Stimulated activated naive B cell treated with anti-CD40 and anti-IgM and Interleukin-4, amounts not matched to agents 10 μg/mL and 1 μg/mL and 100 μg/mL, for 72 hours (primary cell): ENCODE data around the gene ARSD.
"Not testable (repeated sequence)": the region's sequence is repeated elsewhere in the genome, so short reads cannot be mapped to it uniquely, and the experiment has no call there.

Experiments
- ATAC-seq, 2 donors: fragments of 150-1000 bp; cut with Tn5 transposase; replicated peaks; 2 replicates each; pipeline ENCODE4 v1.10.0; 2021; ENCODE audit warnings: moderate library complexity in 1 of 2
- DNase-seq: peaks from one replicate; pipeline ENCODE4 v3.0.0; 2021
- H3K27ac Mint-ChIP-seq: one replicate; pipeline ENCODE4 v1.8.0; 2022; ENCODE audit warnings: mild to moderate bottlenecking, mixed read lengths
- H3K27me3 Mint-ChIP-seq, 2 donors: one replicate each; pipeline ENCODE4 v1.8.0; 2022; ENCODE audit warnings: mixed read lengths in 2 of 2
- H3K36me3 Mint-ChIP-seq, 2 donors: one replicate each; pipeline ENCODE4 v1.8.0; 2022; ENCODE audit warnings: mixed read lengths in 2 of 2, mild to moderate bottlenecking in 1 of 2
- H3K4me1 Mint-ChIP-seq, 2 donors: one replicate each; pipeline ENCODE4 v1.8.0; 2022; ENCODE audit warnings: mixed read lengths in 2 of 2, mild to moderate bottlenecking in 1 of 2
- H3K4me3 Mint-ChIP-seq, 2 donors: one replicate each; pipeline ENCODE4 v1.8.0; 2022; ENCODE audit warnings: mild to moderate bottlenecking in 2 of 2, mixed read lengths in 2 of 2, moderate library complexity in 1 of 2
- H3K9me3 Mint-ChIP-seq, 2 donors: one replicate each; pipeline ENCODE4 v1.8.0; 2022; ENCODE audit warnings: mixed read lengths in 2 of 2, mild to moderate bottlenecking in 1 of 2

The ARSD gene

GRCh38 chrX:2890536-2891460 is 38.3 kb downstream of the ARSD start:
- not testable (repeated sequence) for H3K27ac Mint-ChIP-seq, H3K9me3 Mint-ChIP-seq, H3K4me1 Mint-ChIP-seq, DNase-seq, H3K4me3 Mint-ChIP-seq, ATAC-seq, H3K36me3 Mint-ChIP-seq
- peaks cover 12 to 31% of the 10 kb centered on the region in 2 donors for H3K27me3 Mint-ChIP-seq

GRCh38 chrX:2889706-2890490 is 39.2 kb downstream of the ARSD start:
- H3K27ac Mint-ChIP-seq, H3K9me3 Mint-ChIP-seq, DNase-seq, H3K36me3 Mint-ChIP-seq, H3K4me1 Mint-ChIP-seq: not testable (repeated sequence)
- H3K4me3 Mint-ChIP-seq = peak overlapping the region; percentile 77 to 78
- ATAC-seq = peak in 1 of 2 donors; percentile 25
- H3K27me3 Mint-ChIP-seq = peaks cover 12 to 31% of the 10 kb centered on the region in 2 donors

GRCh38 chrX:2889045-2889605 is 40.0 kb downstream of the ARSD start:
- H3K36me3 Mint-ChIP-seq = no peaks in the 10 kb centered on the region
- H3K27ac Mint-ChIP-seq = peak overlapping the region; percentile 67
- peaks cover 12 to 32% of the 10 kb centered on the region in 2 donors for H3K27me3 Mint-ChIP-seq
- DNase-seq = no peak
- H3K4me1 Mint-ChIP-seq = peaks cover 6 to 9% of the 10 kb centered on the region in 2 donors
- H3K4me3 Mint-ChIP-seq = peak overlapping the region; percentile 77 to 78
- ATAC-seq = no peak
- no peaks in the 10 kb centered on the region for H3K9me3 Mint-ChIP-seq

- no peak for DNase-seq
- Mint-ChIP-seq H3K4me3 (peak overlapping the region in 1 of 2 donors; percentile 77), H3K4me1 (peaks cover 6 to 9% of the 10 kb centered on the region in 2 donors), H3K36me3 (no peaks in the 10 kb centered on the region), H3K9me3 (no peaks in the 10 kb centered on the region), H3K27ac (no peak overlapping the region), H3K27me3 (peaks cover 12 to 36% of the 10 kb centered on the region in 2 donors)
- ATAC-seq = no peak
Measured at GRCh38 chrX:2888309-2888708, 40.8 kb downstream of the ARSD start.

GRCh38 chrX:2883770-2884169 is 45.4 kb downstream of the ARSD start:
- Mint-ChIP-seq H3K9me3 (no peaks in the 10 kb centered on the region), H3K4me3 (no peak overlapping the region), H3K27ac (no peak overlapping the region), H3K4me1 (peaks cover 0 to 5% of the 10 kb centered on the region in 2 donors), H3K27me3 (peaks cover 20 to 26% of the 10 kb centered on the region in 2 donors), H3K36me3 (no peaks in the 10 kb centered on the region)
- DNase-seq (no peak), ATAC-seq (no peak)

- no peaks in the 10 kb centered on the region for H3K36me3 Mint-ChIP-seq
- DNase-seq (no peak), ATAC-seq (no peak)
- H3K27me3 Mint-ChIP-seq = peaks cover 13 to 29% of the 10 kb centered on the region in 2 donors
- no peak overlapping the region for H3K4me3 Mint-ChIP-seq
- H3K4me1 Mint-ChIP-seq = no peaks in the 10 kb centered on the region
- H3K9me3 Mint-ChIP-seq = no peaks in the 10 kb centered on the region
- no peak overlapping the region for H3K27ac Mint-ChIP-seq
Measured at GRCh38 chrX:2879670-2880069, 49.5 kb downstream of the ARSD start.

- H3K27me3 Mint-ChIP-seq = peaks cover 14 to 28% of the 10 kb centered on the region in 2 donors
- no peak for ATAC-seq
- H3K36me3 Mint-ChIP-seq = no peaks in the 10 kb centered on the region
- no peaks in the 10 kb centered on the region for H3K9me3 Mint-ChIP-seq
- no peak for DNase-seq
- H3K4me3 Mint-ChIP-seq = no peak overlapping the region
- H3K27ac Mint-ChIP-seq = no peak overlapping the region
- no peaks in the 10 kb centered on the region for H3K4me1 Mint-ChIP-seq
Measured at GRCh38 chrX:2878563-2878962, 50.6 kb downstream of the ARSD start.

GRCh38 chrX:2875798-2876399 is 53.2 kb downstream of the ARSD start:
- H3K27ac Mint-ChIP-seq = no peak overlapping the region
- no peak overlapping the region for H3K4me3 Mint-ChIP-seq
- no peaks in the 10 kb centered on the region for H3K36me3 Mint-ChIP-seq
- no peaks in the 10 kb centered on the region for H3K9me3 Mint-ChIP-seq
- no peaks in the 10 kb centered on the region for H3K4me1 Mint-ChIP-seq
- H3K27me3 Mint-ChIP-seq = peaks cover 12 to 22% of the 10 kb centered on the region in 2 donors
- ATAC-seq = peak in 1 of 2 donors; percentile 47
- DNase-seq = no peak

GRCh38 chrX:2875136-2875481 is 54.0 kb downstream of the ARSD start:
- Mint-ChIP-seq H3K27me3 (peaks cover 9 to 20% of the 10 kb centered on the region in 2 donors), H3K4me3 (no peak overlapping the region), H3K36me3 (no peaks in the 10 kb centered on the region), H3K9me3 (no peaks in the 10 kb centered on the region), H3K4me1 (no peaks in the 10 kb centered on the region), H3K27ac (no peak overlapping the region)
- ATAC-seq (no peak), DNase-seq (no peak)

- Mint-ChIP-seq H3K9me3 (no peaks in the 10 kb centered on the region), H3K36me3 (no peaks in the 10 kb centered on the region), H3K4me3 (no peak overlapping the region), H3K27ac (no peak overlapping the region), H3K4me1 (no peaks in the 10 kb centered on the region), H3K27me3 (peaks cover 9 to 20% of the 10 kb centered on the region in 2 donors)
- DNase-seq = no peak
- ATAC-seq = no peak
Measured at GRCh38 chrX:2874222-2875135, 54.7 kb downstream of the ARSD start.

- Mint-ChIP-seq H3K4me3 (no peak overlapping the region), H3K27ac (no peak overlapping the region), H3K4me1 (no peaks in the 10 kb centered on the region), H3K36me3 (no peaks in the 10 kb centered on the region), H3K9me3 (no peaks in the 10 kb centered on the region), H3K27me3 (peaks cover 9 to 20% of the 10 kb centered on the region in 2 donors)
- no peak for ATAC-seq
- no peak for DNase-seq
Measured at GRCh38 chrX:2872671-2873277, 56.4 kb downstream of the ARSD start.

GRCh38 chrX:2871831-2872230 is 57.3 kb downstream of the ARSD start:
- H3K27ac Mint-ChIP-seq = no peak overlapping the region
- H3K4me1 Mint-ChIP-seq = no peaks in the 10 kb centered on the region
- no peaks in the 10 kb centered on the region for H3K36me3 Mint-ChIP-seq
- DNase-seq = no peak
- no peak for ATAC-seq
- H3K27me3 Mint-ChIP-seq = peaks cover 9 to 24% of the 10 kb centered on the region in 2 donors
- no peak overlapping the region for H3K4me3 Mint-ChIP-seq
- H3K9me3 Mint-ChIP-seq = no peaks in the 10 kb centered on the region

- Mint-ChIP-seq H3K27ac (no peak overlapping the region), H3K27me3 (peaks cover 9 to 27% of the 10 kb centered on the region in 2 donors), H3K9me3 (no peaks in the 10 kb centered on the region), H3K36me3 (no peaks in the 10 kb centered on the region), H3K4me1 (no peaks in the 10 kb centered on the region), H3K4me3 (no peak overlapping the region)
- ATAC-seq = no peak
- no peak for DNase-seq
Measured at GRCh38 chrX:2870650-2871049, 58.5 kb downstream of the ARSD start.
